ENCODE results near the gene PRKAG1. TPM values are rescaled to one million over a fixed set of nuclear protein-coding genes. Genes with fewer than 3 reads are reported as not detected.

Gene PRKAG1
- total and polyA plus RNA-seq, 10 of the 15 experiments (the other 5 are each of a cell fraction or from before 2014, with no cell fraction given), result 44.5 to 91.6 (median 60.9) TPM

DNA sequence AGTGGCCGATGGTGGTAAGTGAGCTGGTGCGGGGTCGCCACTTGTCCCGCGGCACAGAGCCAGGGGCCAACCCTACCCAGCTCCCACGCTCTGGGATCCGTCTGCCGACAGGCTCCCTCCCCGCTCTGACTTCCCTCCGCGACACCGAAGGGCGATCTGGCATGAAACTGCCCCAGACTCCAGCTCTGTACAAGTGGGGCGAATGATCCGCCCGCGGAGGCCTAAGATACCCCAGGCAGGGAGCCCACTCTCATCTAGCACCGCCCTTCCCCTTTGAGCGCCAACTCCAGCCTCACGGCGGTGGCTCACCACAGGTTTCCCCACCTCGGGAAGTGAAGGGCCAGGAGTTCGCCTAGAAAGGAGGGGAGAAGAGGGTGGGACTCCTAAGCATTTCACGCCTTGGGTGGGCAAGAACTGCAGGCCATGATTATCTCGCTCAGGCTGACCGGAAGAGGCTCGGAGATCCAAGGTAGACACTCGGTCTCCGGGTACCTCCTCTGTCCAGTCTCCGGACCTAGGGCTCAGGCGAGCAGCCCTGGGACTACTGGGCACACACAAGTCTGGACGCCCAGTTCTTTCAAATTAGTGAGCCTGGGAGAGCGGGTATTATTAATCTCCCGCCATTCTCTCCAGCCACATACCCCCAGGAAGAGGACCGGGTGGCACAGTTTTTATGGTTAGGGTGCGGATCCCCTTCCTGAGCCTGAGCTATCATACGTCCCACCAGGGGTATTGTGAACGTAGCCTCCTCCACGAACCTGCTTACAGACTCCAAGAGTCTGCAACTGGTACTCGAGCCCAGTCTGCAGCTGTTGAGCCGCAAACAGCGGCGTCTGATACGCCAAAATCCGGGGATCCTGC lies 39.6 kb downstream of the PRKAG1 start:
- FAIRE-seq (no peak), DNase-seq (ENCODE audit: low read depth, low spot score) (no peak), ATAC-seq (no peak; the same call in 2 of the 3 replicates)
- H3K9me3 ChIP-seq (replicated peaks; ENCODE audit: control insufficient read depth, insufficient read depth, low read length), result no peaks in the 10 kb centered on the region
- intact Hi-C loops (cut with micrococcal nuclease; ENCODE audit: unreplicated experiment), result loop anchor here (1.0 to 2.0 kb wide), 2 partner anchors 54 to 126 kb away; partner anchors contain the start of gene FKBP11
- H3K4me2 ChIP-seq (ENCODE audit: control insufficient read depth, insufficient read depth), result peak overlapping the region; percentile 36
- ChIA-PET POLR2A (interaction anchor here (1.5 to 1.8 kb wide), 2 partner anchors 11 to 21 kb away, joined by 5 to 12 read pairs; partner anchors contain the start of gene ARF3), RAD21 (ENCODE audit: unreplicated experiment) (interaction anchor here (0.7 to 3.4 kb wide), 10 partner anchors 9 to 127 kb away, joined by 3 to 22 read pairs (median 6); partner anchors contain the start of genes ARF3, DDX23 and FKBP11), CTCF (interaction anchor here (0.9 to 9.5 kb wide), 18 partner anchors 9 to 126 kb away, joined by 3 to 106 read pairs (median 6); partner anchors contain the start of genes ARF3, DDX23 and FKBP11), SMC1A (ENCODE audit: uncharacterized antibody, unreplicated experiment) (interaction anchor here (1.0 to 2.5 kb wide), 7 partner anchors 9 to 126 kb away, joined by 3 to 13 read pairs (median 6); partner anchors contain the start of genes DDX23 and FKBP11)
- no peak for TF ChIP-seq TCF7 (IDR thresholded peaks at IDR 0.05; ENCODE audit: borderline replicate concordance)
- H3K9ac ChIP-seq (ENCODE audit: control insufficient read depth, insufficient read depth, low read length), result no peak overlapping the region
- H3K4me1 ChIP-seq (ENCODE audit: control insufficient read depth, insufficient read depth, low read length), result peaks cover 34% of the 10 kb centered on the region
- in situ Hi-C loops (cut with MboI), result no loop called here
- H2AFZ ChIP-seq (ENCODE audit: control insufficient read depth, low read depth, low read length), result no peak overlapping the region; the same call in 1 of the 2 replicates
- no peak overlapping the region for H3K27ac ChIP-seq (ENCODE audit: control insufficient read depth, insufficient read depth)
- BruUV-seq (replicated peaks), result no TSS peak
- no peaks in the 10 kb centered on the region for H3K79me2 ChIP-seq (ENCODE audit: control insufficient read depth, insufficient read depth, low read length)
- no peaks in the 10 kb centered on the region; the same call in 1 of the 2 replicates for H4K20me1 ChIP-seq (ENCODE audit: control insufficient read depth, insufficient read depth)
- no peaks in the 10 kb centered on the region for H3K36me3 ChIP-seq (ENCODE audit: control insufficient read depth in 2 of 2, insufficient read depth in 2 of 2, low read length in 1 of 2)
- peak overlapping the region; percentile 61; the same call in 1 of the 2 replicates for H3K4me3 ChIP-seq
- WGBS (ENCODE audit: insufficient coverage, insufficient replicate concordance, low lambda C conversion rate, missing lambda C conversion rate), result 9% methylated on average over 45 of the region's 45 CpGs
- peaks cover 28 to 41% of the 10 kb centered on the region in 2 experiments for H3K27me3 ChIP-seq (replicated peaks in 1 of 2; ENCODE audit: control insufficient read depth in 2 of 2, insufficient read depth in 2 of 2, low read length in 1 of 2)

DNA sequence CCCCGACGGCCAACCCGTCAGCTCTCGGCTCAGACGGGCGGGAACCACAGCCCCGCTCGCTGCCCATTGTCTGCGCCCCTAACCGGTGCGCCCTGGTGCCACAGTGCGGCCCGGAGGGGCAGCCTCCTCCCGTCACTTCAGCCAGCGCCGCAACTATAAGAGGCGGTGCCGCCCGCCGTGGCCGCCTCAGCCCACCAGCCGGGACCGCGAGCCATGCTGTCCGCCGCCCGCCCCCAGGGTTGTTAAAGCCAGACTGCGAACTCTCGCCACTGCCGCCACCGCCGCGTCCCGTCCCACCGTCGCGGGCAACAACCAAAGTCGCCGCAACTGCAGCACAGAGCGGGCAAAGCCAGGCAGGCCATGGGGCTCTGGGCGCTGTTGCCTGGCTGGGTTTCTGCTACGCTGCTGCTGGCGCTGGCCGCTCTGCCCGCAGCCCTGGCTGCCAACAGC lies 40.3 kb downstream of the PRKAG1 start, which contains the start of gene WNT1:
TSS of gene WNT1 (plus strand) at position 32 of the 450 bp plus-strand sequence. CDS start at position 361, 329 bp downstream.
- intact Hi-C loops (cut with micrococcal nuclease; ENCODE audit: unreplicated experiment), result loop anchor here (2.0 kb wide), 1 partner anchor 54 kb away; the partner anchor contains the start of gene FKBP11
- ChIA-PET RAD21 (ENCODE audit: unreplicated experiment) (interaction anchor here (0.8 to 3.4 kb wide), 10 partner anchors 9 to 126 kb away, joined by 3 to 22 read pairs (median 6); partner anchors contain the start of genes ARF3 and DDX23), CTCF (interaction anchor here (0.9 to 9.5 kb wide), 21 partner anchors 8 to 128 kb away, joined by 3 to 106 read pairs (median 5); partner anchors contain the start of genes ARF3, DDX23 and FKBP11), SMC1A (ENCODE audit: uncharacterized antibody, unreplicated experiment) (interaction anchor here (1.6 to 2.9 kb wide), 5 partner anchors 10 to 126 kb away, joined by 6 to 17 read pairs (median 7); partner anchors contain the start of genes DDX23 and FKBP11), POLR2A (interaction anchor here (0.7 to 1.8 kb wide), 8 partner anchors 10 to 153 kb away, joined by 3 to 12 read pairs (median 4); partner anchors contain the start of genes ARF3, DDX23, FKBP11 and TUBA1B)
- 2% methylated on average over 29 of the region's 45 CpGs for WGBS (ENCODE audit: insufficient coverage, insufficient replicate concordance, low lambda C conversion rate, missing lambda C conversion rate)
- Histone ChIP-seq H3K79me2 (ENCODE audit: control insufficient read depth, insufficient read depth, low read length) (no peaks in the 10 kb centered on the region), H3K4me3 (peak within 1 kb of the TSS; percentile 61; the same call in 1 of the 2 replicates), H3K9me3 (replicated peaks; ENCODE audit: control insufficient read depth, insufficient read depth, low read length) (no peaks in the 10 kb centered on the region), H2AFZ (ENCODE audit: control insufficient read depth, low read depth, low read length) (peak within 1 kb of the TSS; percentile 63), H3K4me1 (ENCODE audit: control insufficient read depth, insufficient read depth, low read length) (peaks cover 34% of the 10 kb centered on the region), H3K27ac (ENCODE audit: control insufficient read depth, insufficient read depth) (no peak within 1 kb of the TSS), H3K36me3 (ENCODE audit: control insufficient read depth in 2 of 2, insufficient read depth in 2 of 2, low read length in 1 of 2) (no peaks in the 10 kb centered on the region), H3K9ac (ENCODE audit: control insufficient read depth, insufficient read depth, low read length) (no peak within 1 kb of the TSS), H3K4me2 (ENCODE audit: control insufficient read depth, insufficient read depth) (peak within 1 kb of the TSS; percentile 36), H4K20me1 (ENCODE audit: control insufficient read depth, insufficient read depth) (no peaks in the 10 kb centered on the region; the same call in 1 of the 2 replicates), H3K27me3 (replicated peaks in 1 of 2; ENCODE audit: control insufficient read depth in 2 of 2, insufficient read depth in 2 of 2, low read length in 1 of 2) (peaks cover 34 to 37% of the 10 kb centered on the region in 2 experiments)
- in situ Hi-C loops (cut with MboI), result no loop called here
- ATAC-seq (peak; percentile 51), DNase-seq (ENCODE audit: low read depth, low spot score) (no peak), FAIRE-seq (no peak)
- peak; percentile 58 for TF ChIP-seq SUZ12 (IDR thresholded peaks at IDR 0.05; ENCODE audit: unreplicated experiment)
- 0 out of 2 replicates have a peak, but pooled peaks have one; percentile 9 for TF ChIP-seq SMARCA5 (IDR thresholded peaks at IDR 0.05)
- TF ChIP-seq HCFC1 (IDR thresholded peaks at IDR 0.05; ENCODE audit: low read length), result no peak
- TF ChIP-seq E2F4 (IDR thresholded peaks at IDR 0.05; ENCODE audit: low read depth, low read length), result no peak
- peak; percentile 76 for TF ChIP-seq HDAC6 (IDR thresholded peaks at IDR 0.05; ENCODE audit: unreplicated experiment)
- TF ChIP-seq BACH1 (IDR thresholded peaks at IDR 0.05; ENCODE audit: borderline replicate concordance), result 0 out of 2 replicates have a peak, but pooled peaks have one; percentile 7
- no TSS peak for BruUV-seq (replicated peaks)

Data from GM12878 (cell line).